HG02981 (cell line): ENCODE data around the gene PIF1.
"Not testable (repeated sequence)": the region's sequence is repeated elsewhere in the genome, so short reads cannot be mapped to it uniquely, and the experiment has no call there.

Experiments used
- ATAC-seq: cut with Tn5 transposase; IDR thresholded peaks from one replicate; pipeline ENCODE4 v1.9.1; 2021; ENCODE audit warnings: mild to moderate bottlenecking, moderate library complexity; ENCODE audit not compliant: unreplicated experiment

The PIF1 gene

GRCh38 chr15:64813075-64813474 is 12.4 kb downstream of the PIF1 start:
- ATAC-seq: peak; percentile 60

GRCh38 chr15:64810497-64811326 is 14.7 kb downstream of the PIF1 start:
- no peak for ATAC-seq

- ATAC-seq: no peak
Measured at GRCh38 chr15:64809649-64810496, 15.6 kb downstream of the PIF1 start.

GRCh38 chr15:64808785-64809453 is 16.5 kb downstream of the PIF1 start:
- ATAC-seq: no peak

- ATAC-seq: no peak
Measured at GRCh38 chr15:64807751-64808222, 17.7 kb downstream of the PIF1 start.

DNA sequence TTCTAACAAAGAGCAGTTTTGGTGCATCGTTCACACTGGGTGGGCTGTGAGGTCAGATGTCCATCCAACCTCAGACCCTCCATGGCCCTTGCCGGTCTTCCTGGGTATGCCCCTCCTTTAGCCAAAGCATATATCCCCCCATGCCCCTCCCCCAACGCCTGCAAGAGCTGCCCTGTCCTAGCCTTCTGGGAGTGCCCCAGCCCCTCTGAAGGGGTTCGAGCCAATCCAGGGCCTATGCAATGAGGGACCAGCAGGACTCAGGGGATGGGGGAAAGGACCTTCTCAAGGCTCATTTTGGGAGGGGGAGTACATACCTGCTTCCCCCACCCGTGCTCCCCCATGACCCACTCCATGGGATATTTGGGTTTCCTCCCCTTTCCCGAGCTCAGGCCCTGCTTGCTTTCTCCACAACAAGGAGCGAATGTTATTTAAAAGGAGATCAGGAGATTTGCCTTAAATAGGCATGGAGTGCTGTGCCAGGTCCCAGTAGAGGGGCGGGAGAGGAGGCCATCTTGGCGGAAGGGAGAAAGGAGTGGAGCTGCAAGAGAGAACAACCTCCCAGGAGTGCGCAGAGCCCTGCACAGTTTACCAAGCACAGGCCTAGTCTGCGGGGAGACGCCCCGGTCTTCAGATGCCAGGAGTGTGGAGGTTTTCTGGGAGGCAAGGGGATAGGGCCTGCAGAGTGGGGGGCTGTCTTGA is 18.2 kb downstream of the PIF1 start:
- no peak for ATAC-seq

- ATAC-seq: no peak
Measured at GRCh38 chr15:64806509-64806908, 18.9 kb downstream of the PIF1 start.

DNA sequence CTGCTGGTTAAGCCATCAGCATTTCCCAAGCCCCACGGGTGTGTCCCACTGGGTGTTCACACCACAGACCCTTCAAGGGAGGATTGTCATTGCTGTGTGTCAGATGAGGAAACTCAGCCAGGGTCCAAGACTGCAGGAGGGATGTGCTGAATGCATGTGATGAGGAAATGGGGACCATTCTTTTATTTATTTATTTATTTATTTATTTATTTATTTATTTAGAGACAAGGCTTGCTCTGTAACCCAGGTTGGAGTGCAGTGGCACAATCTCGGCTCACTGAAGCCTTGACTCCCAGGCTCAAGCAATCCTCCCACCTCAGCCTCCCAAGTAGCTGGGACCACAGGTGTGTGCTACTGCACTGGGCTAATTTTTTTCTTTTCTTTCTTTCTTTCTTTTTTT is 20.8 kb downstream of the PIF1 start:
- ATAC-seq: no peak

DNA sequence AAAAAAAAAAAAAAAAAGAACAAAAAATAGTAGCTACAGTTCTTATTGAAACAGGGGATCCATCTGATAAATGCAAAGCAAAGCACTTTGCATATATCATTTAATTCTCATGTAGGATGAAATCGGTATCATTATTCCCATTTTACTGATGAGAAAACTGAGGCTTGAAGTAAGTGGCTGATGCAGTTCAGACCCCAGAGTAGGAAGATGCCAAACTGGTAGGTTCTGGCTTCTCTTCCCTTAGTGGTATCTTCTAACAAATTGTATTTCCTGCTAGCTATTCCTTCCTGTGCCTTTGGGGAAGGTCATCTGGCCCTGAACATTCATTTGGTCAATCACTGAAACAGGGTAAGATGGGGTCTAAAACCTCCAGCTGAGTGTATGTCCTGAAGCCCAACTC is 21.9 kb downstream of the PIF1 start:
- ATAC-seq: no peak

DNA sequence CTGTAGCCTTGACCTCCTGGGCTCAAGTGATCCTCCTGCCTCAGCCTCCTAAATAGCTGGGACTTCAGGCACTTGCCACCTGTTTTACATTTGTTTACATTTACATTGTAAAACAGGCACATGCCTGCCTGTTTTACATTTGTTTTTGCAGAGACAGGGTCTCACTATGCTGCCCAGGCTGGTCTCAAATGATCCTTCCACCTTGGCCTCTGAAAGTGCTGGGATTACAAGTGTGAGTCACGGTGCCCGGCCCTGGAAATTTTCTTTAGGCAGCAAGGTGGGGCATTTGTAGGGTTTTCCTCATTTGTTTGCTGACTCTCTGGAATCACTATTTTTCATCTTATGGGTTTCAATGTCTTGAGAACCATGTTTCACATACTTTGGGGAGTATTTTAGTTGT is 25.0 kb downstream of the PIF1 start:
- ATAC-seq: no peak

- ATAC-seq: not testable (repeated sequence)
Measured at GRCh38 chr15:64798905-64799304, 26.5 kb downstream of the PIF1 start.

DNA sequence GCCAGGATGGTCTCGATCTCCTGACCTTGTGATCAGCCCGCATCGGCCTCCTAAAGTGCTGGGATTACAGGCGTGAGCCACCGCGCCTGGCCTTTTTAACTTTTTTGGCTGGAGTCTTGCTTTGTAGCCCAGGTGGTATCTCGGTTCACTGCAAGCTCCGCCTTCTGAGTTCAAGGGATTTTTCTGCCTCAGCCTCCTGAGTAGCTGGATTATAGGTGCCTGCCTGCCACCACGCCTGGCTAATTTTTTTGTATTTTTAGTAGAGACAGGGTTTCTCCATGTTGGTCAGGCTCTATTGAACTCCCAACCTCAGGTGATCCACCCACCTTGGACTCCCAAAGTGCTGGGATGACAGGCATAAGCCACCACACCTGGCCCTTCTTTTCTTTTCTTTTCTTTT is 29.5 kb downstream of the PIF1 start:
- ATAC-seq: not testable (repeated sequence)

- ATAC-seq: not testable (repeated sequence)
Measured at GRCh38 chr15:64795299-64795698, 30.1 kb downstream of the PIF1 start.

GRCh38 chr15:64792282-64792681 is 33.2 kb downstream of the PIF1 start:
- ATAC-seq: no peak

DNA sequence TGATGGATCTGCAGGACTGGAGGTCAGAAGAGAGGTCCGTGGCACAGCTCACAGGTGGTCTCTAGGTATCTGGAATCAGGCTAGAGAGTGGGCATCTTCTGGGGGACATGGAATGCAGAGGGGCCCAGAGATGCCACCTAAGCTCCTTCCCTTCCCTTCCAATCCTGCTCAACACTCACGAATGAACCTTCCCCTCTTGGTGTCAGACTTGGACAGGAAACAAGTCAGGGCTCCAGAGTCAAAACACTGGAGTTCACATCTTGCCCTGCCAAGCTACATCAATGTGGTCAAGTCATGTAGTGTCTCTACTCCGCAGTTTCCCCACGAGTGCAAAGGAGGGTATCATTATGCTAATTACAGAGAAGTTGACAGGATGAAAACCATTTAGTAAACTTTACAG is 34.0 kb downstream of the PIF1 start:
- ATAC-seq: no peak

GRCh38 chr15:64783796-64784195 is 41.7 kb downstream of the PIF1 start:
- no peak for ATAC-seq

DNA sequence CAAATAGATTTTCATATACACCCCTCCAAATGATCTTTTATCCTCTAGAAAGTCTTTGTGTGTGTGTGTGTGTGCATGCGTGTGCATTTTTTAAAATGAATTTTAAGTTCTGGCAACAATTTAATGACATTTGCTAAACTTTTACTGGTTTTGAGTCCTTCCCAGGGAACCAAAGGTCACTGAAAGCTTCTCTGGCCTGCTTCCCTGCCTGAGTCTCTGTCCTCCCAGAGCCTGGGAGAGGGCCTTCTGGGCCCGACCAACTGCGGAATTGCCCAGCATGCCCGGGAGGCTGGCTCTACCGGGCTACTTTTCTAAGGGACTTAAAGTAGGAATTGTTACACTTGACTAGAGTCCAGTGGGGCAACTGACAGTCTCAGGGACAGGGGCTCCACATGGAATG is 42.7 kb downstream of the PIF1 start:
- ATAC-seq: no peak

DNA sequence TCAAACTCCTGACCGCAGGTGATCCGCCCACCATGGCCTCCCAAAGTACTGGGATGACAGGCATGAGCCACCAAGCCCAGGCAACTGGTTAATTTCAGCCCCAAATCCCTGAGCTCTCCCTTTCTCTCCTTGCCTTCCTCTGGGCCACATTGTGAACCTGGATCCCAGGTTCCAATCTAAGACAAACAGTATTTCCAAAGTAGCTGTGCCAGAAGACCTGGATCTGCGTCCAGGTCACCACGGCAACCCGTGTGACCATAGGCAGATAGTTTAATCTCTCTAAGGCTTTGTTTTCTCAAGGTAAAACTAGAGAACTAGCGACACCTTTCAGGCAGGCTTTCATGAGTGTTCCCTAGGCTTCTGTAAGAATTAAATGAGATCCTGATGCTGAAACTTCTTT is 44.1 kb downstream of the PIF1 start:
- no peak for ATAC-seq

DNA sequence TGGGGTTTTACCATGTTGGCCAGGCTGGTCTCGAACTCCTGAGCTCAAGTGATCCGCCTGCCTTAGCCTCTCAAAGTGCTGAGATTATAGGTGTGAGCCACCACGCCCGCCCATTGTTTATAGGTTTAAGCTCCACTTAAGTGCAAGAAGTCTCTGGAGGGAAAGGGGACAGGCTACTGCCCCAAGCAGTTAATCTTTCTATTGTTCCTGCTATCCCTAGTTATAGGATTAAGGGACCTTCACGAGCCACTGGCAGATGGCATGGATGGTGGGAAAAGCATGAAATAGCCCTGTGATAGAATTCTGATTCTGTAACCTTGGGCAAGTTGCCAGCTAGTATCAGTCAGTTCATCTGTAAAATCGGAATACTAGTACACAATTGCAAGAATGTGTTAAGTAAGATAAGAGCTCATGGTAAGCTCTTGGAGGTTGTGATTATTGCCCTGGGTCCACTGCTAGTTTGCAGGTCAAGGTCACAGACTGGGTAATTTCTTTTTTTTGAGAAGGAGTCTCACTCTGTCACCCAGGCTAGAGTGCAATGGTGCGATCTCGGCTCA is 44.8 kb downstream of the PIF1 start:
- ATAC-seq: no peak

GRCh38 chr15:64779630-64780029 is 45.8 kb downstream of the PIF1 start:
- no peak for ATAC-seq
